Neural progenitor cell (in vitro differentiated cells): ENCODE results near the gene FAM20A. TPM values are rescaled to one million over a fixed set of nuclear protein-coding genes. Genes with fewer than 3 reads are reported as not detected.

Experiments used
- DNase-seq: peaks from one replicate; pipeline ENCODE4 v3.0.0-alpha.2; 2016; ENCODE audit warnings: low spot score
- H2AFZ ChIP-seq: fragments of 200-600 bp; sonication (generic); replicated peaks from 2 replicates; pipeline ENCODE4 v1.6.1; 2016; ENCODE audit warnings: antibody characterized with exemption
- H3F3A ChIP-seq: fragments of 200-600 bp; sonication (generic); 2 replicates; pipeline ENCODE4 v1.6.1; 2016; ENCODE audit warnings: antibody characterized with exemption, low read depth
- H3K27ac ChIP-seq: fragments of 200-600 bp; sonication (generic); 2 replicates; pipeline ENCODE4 v1.5.1; 2016; ENCODE audit warnings: mild to moderate bottlenecking
- H3K27me3 ChIP-seq: fragments of 200-600 bp; sonication (generic); 2 replicates; pipeline ENCODE4 v1.6.1; 2016; ENCODE audit warnings: mild to moderate bottlenecking, moderate library complexity
- H3K36me3 ChIP-seq: fragments of 200-600 bp; sonication (generic); 2 replicates; pipeline ENCODE4 v1.5.1; 2016
- H3K4me1 ChIP-seq: fragments of 200-600 bp; sonication (generic); 2 replicates; pipeline ENCODE4 v1.6.1; 2016; ENCODE audit warnings: mixed run types
- H3K4me2 ChIP-seq: fragments of 200-600 bp; sonication (generic); 2 replicates; pipeline ENCODE4 v1.6.1; 2016
- H3K4me3 ChIP-seq: fragments of 200-600 bp; sonication (generic); 2 replicates; pipeline ENCODE4 v1.5.1; 2016
- H3K79me2 ChIP-seq: fragments of 200-600 bp; sonication (generic); 2 replicates; pipeline ENCODE4 v1.6.1; 2016; ENCODE audit warnings: low read depth
- H3K9ac ChIP-seq: fragments of 200-600 bp; sonication (generic); 2 replicates; pipeline ENCODE4 v1.6.1; 2016
- H3K9me3 ChIP-seq: fragments of 200-600 bp; sonication (generic); 2 replicates; pipeline ENCODE4 v1.5.1; 2016; ENCODE audit warnings: low read depth
- H4K20me1 ChIP-seq: fragments of 200-600 bp; sonication (generic); 2 replicates; pipeline ENCODE4 v1.6.1; 2016; ENCODE audit warnings: low read depth
- H3K27ac Mint-ChIP-seq: 3 replicates; pipeline ENCODE4 v1.8.0; 2021; ENCODE audit warnings: mixed read lengths
- H3K27me3 Mint-ChIP-seq: 2 replicates; pipeline ENCODE4 v1.8.0; 2022; ENCODE audit warnings: low read depth, mild to moderate bottlenecking, inconsistent platforms, moderate library complexity, mixed read lengths; ENCODE audit not compliant: insufficient read depth
- H3K36me3 Mint-ChIP-seq: 3 replicates; pipeline ENCODE4 v1.8.0; 2021; ENCODE audit warnings: mixed read lengths
- H3K4me1 Mint-ChIP-seq: 3 replicates; pipeline ENCODE4 v1.8.0; 2021; ENCODE audit warnings: mixed read lengths
- H3K4me3 Mint-ChIP-seq: 3 replicates; pipeline ENCODE4 v1.8.0; 2021; ENCODE audit warnings: mild to moderate bottlenecking, moderate library complexity, mixed read lengths
- H3K9me3 Mint-ChIP-seq: 3 replicates; pipeline ENCODE4 v1.8.0; 2020; ENCODE audit warnings: mixed read lengths
- EZH2 ChIP-seq: fragments of 200-600 bp; sonication (generic); IDR thresholded peaks from 2 replicates; pipeline ENCODE4 v1.6.1; 2017; ENCODE audit warnings: antibody characterized with exemption, mild to moderate bottlenecking, moderate library complexity
- EZH2phosphoT487 ChIP-seq: fragments of 200-600 bp; sonication (generic); IDR thresholded peaks from 2 replicates; pipeline ENCODE4 v1.6.1; 2017; ENCODE audit warnings: antibody characterized with exemption
- total RNA-seq: library from RNA; depleted of rRNA; stranded (reverse); fragments of >200 nt; gene quantifications from 2 replicates; pipeline ENCODE4 v1.2.3, GENCODE V29; 2015; ENCODE audit warnings: low replicate concordance
- TF ChIP-seq, protein P1 (sequence below): fragments of 200-600 bp; sonication (generic); IDR thresholded peaks from 2 replicates; pipeline ENCODE4 v1.5.1; 2017; ENCODE audit warnings: antibody characterized with exemption, mild to moderate bottlenecking

Gene FAM20A
- total RNA-seq, 1 donor from 2014 or later, result 0.41 TPM

DNA sequence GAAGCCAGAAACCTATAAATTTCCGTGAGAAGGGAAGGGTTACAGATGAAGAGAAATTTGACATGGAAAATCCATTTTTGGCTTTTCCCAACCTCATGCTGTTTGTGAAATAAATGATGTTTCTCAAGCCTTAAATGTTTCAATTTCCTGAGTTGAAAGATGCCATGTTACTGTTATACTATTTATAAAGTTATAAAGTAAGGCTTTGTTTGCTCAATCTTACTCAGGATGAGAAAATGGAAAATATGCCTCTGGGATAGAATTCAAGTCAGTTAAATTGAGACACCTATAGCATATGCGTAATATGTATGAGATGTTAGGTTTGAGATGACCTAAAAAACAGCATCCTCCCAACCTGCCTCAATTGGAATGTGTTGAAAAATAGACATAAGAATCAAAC lies 19.9 kb upstream of the FAM20A start:
- no peaks in the 10 kb centered on the region for H3K9me3 Mint-ChIP-seq
- TF ChIP-seq EZH2phosphoT487 (no peak), EZH2 (no peak)
- TF ChIP-seq, protein P1, sequence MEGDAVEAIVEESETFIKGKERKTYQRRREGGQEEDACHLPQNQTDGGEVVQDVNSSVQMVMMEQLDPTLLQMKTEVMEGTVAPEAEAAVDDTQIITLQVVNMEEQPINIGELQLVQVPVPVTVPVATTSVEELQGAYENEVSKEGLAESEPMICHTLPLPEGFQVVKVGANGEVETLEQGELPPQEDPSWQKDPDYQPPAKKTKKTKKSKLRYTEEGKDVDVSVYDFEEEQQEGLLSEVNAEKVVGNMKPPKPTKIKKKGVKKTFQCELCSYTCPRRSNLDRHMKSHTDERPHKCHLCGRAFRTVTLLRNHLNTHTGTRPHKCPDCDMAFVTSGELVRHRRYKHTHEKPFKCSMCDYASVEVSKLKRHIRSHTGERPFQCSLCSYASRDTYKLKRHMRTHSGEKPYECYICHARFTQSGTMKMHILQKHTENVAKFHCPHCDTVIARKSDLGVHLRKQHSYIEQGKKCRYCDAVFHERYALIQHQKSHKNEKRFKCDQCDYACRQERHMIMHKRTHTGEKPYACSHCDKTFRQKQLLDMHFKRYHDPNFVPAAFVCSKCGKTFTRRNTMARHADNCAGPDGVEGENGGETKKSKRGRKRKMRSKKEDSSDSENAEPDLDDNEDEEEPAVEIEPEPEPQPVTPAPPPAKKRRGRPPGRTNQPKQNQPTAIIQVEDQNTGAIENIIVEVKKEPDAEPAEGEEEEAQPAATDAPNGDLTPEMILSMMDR, result no peak
- Histone ChIP-seq H4K20me1 (no peaks in the 10 kb centered on the region), H3K9ac (no peak overlapping the region), H3K4me3 (no peak overlapping the region), H3K36me3 (no peaks in the 10 kb centered on the region), H3K4me1 (no peaks in the 10 kb centered on the region), H3K27me3 (no peaks in the 10 kb centered on the region), H3F3A (no peaks in the 10 kb centered on the region), H3K9me3 (no peaks in the 10 kb centered on the region), H3K4me2 (no peak overlapping the region), H3K79me2 (no peaks in the 10 kb centered on the region), H2AFZ (no peak overlapping the region), H3K27ac (no peak overlapping the region)
- peaks cover 14% of the 10 kb centered on the region for H3K4me1 Mint-ChIP-seq
- DNase-seq, result no peak
- H3K27ac Mint-ChIP-seq, result no peak overlapping the region
- peaks cover 3% of the 10 kb centered on the region for H3K27me3 Mint-ChIP-seq
- no peaks in the 10 kb centered on the region for H3K36me3 Mint-ChIP-seq
- H3K4me3 Mint-ChIP-seq, result no peak overlapping the region

DNA sequence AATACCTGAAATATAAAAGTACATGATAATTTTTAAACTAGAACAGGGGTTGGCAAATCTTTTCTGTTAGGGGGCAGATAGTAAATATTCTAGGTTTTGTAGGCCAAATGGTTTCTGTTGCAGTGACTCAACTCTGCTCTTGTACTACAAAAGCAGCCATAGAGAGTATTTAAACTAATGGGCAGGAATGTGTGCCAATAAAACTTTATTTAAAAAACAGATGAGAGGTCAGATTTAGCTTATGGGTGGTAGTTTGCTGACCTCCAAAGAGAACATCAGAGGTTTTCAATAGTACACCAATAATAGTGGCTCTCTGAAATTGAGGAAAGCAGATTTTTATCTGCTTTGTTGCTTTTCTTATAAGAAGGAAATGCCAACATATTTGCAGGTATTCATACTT lies 15.2 kb upstream of the FAM20A start:
- Mint-ChIP-seq H3K36me3 (no peaks in the 10 kb centered on the region), H3K4me3 (no peak overlapping the region), H3K27ac (no peak overlapping the region), H3K4me1 (no peaks in the 10 kb centered on the region), H3K9me3 (no peaks in the 10 kb centered on the region), H3K27me3 (peaks cover 3% of the 10 kb centered on the region)
- Histone ChIP-seq H3K9me3 (no peaks in the 10 kb centered on the region), H3K4me2 (no peak overlapping the region), H3K9ac (no peak overlapping the region), H3K79me2 (no peaks in the 10 kb centered on the region), H4K20me1 (no peaks in the 10 kb centered on the region), H3K27ac (no peak overlapping the region), H3K4me1 (no peaks in the 10 kb centered on the region), H2AFZ (no peak overlapping the region), H3K36me3 (no peaks in the 10 kb centered on the region), H3F3A (no peaks in the 10 kb centered on the region), H3K4me3 (no peak overlapping the region), H3K27me3 (no peaks in the 10 kb centered on the region)
- TF ChIP-seq, protein P1, result no peak
- TF ChIP-seq EZH2 (no peak), EZH2phosphoT487 (no peak)
- DNase-seq, result no peak

GRCh38 chr17:68614718-68615117 lies 13.6 kb upstream of the FAM20A start:
- H3K4me2 ChIP-seq, result no peak overlapping the region
- Mint-ChIP-seq H3K4me3 (no peak overlapping the region), H3K27ac (no peak overlapping the region), H3K36me3 (no peaks in the 10 kb centered on the region), H3K27me3 (peaks cover 3% of the 10 kb centered on the region), H3K4me1 (no peaks in the 10 kb centered on the region), H3K9me3 (peaks cover 13% of the 10 kb centered on the region)
- H3K9me3 ChIP-seq, result peaks cover 1% of the 10 kb centered on the region
- no peaks in the 10 kb centered on the region for H3F3A ChIP-seq
- H3K27ac ChIP-seq, result no peak overlapping the region
- H3K4me1 ChIP-seq, result no peaks in the 10 kb centered on the region
- H3K79me2 ChIP-seq, result no peaks in the 10 kb centered on the region
- no peak overlapping the region for H3K4me3 ChIP-seq
- H3K36me3 ChIP-seq, result no peaks in the 10 kb centered on the region
- no peak for DNase-seq
- no peaks in the 10 kb centered on the region for H4K20me1 ChIP-seq
- H3K27me3 ChIP-seq, result no peaks in the 10 kb centered on the region
- H2AFZ ChIP-seq, result no peak overlapping the region
- no peak for TF ChIP-seq EZH2
- TF ChIP-seq, protein P1, result no peak
- no peak overlapping the region for H3K9ac ChIP-seq
